Keratinocyte (primary cell): Measurements from ENCODE around the gene PRXL2A. TPM values are rescaled to one million over a fixed set of nuclear protein-coding genes. Genes with fewer than 3 reads are reported as not detected.

Source experiments
- DNase-seq: peaks from one replicate; pipeline ENCODE4 v3.0.0-alpha.2; 2011; ENCODE audit warnings: low read depth, missing footprints, low spot score
- FAIRE-seq: peaks from 2 replicates; lab custom pipeline; 2011; peaks lifted over from hg19 to GRCh38; lab: Jason Lieb, UNC
- H2AFZ ChIP-seq: 2 replicates; pipeline ENCODE4 v1.6.0; 2012; ENCODE audit warnings: low read length, control low read depth, inconsistent platforms; ENCODE audit not compliant: control insufficient read depth
- H3K27ac ChIP-seq: 2 replicates; pipeline ENCODE4 v1.5.1; 2011; ENCODE audit warnings: low read length; ENCODE audit not compliant: control insufficient read depth, insufficient read depth
- H3K27me3 ChIP-seq: 3 replicates; pipeline ENCODE4 v1.6.0; 2011; ENCODE audit warnings: low read length; ENCODE audit not compliant: control insufficient read depth, insufficient read depth; ENCODE audit errors: extremely low read depth
- H3K36me3 ChIP-seq, 2 experiments: 2 replicates in 1 of 2; 3 replicates in 1 of 2; pipeline ENCODE4 v1.5.1; 2011; ENCODE audit warnings: low read length in 2 of 2, mild to moderate bottlenecking in 1 of 2; ENCODE audit not compliant: control insufficient read depth in 2 of 2, insufficient read depth in 2 of 2; ENCODE audit errors: extremely low read depth in 1 of 2
- H3K4me1 ChIP-seq: 3 replicates; pipeline ENCODE4 v1.5.1; 2011; ENCODE audit warnings: low read length; ENCODE audit not compliant: control insufficient read depth, insufficient read depth; ENCODE audit errors: extremely low read depth
- H3K4me2 ChIP-seq: 3 replicates; pipeline ENCODE4 v1.6.0; 2011; ENCODE audit warnings: low read depth, low read length; ENCODE audit not compliant: control insufficient read depth, insufficient read depth; ENCODE audit errors: extremely low read depth
- H3K4me3 ChIP-seq, 3 experiments: fragments of 200-600 bp in 1 of 3; sonication (generic) in 1 of 3; 2 replicates in 2 of 3; 3 replicates in 1 of 3; pipeline ENCODE4 v1.5.1; 2011 to 2016; ENCODE audit warnings: low read length in 3 of 3, mild to moderate bottlenecking in 3 of 3, control low read depth in 2 of 3, inconsistent platforms in 1 of 3, low read depth in 1 of 3, mixed read lengths in 1 of 3, mixed run types in 1 of 3, moderate library complexity in 1 of 3; ENCODE audit not compliant: control insufficient read depth in 2 of 3, insufficient read depth in 2 of 3; ENCODE audit errors: extremely low read depth in 1 of 3
- H3K79me2 ChIP-seq: 2 replicates; pipeline ENCODE4 v1.6.0; 2012; ENCODE audit warnings: low read length; ENCODE audit not compliant: control insufficient read depth, insufficient read depth
- H3K9ac ChIP-seq: 3 replicates; pipeline ENCODE4 v1.6.0; 2011; ENCODE audit warnings: low read length; ENCODE audit not compliant: control insufficient read depth, insufficient read depth; ENCODE audit errors: extremely low read depth
- H3K9me1 ChIP-seq: 3 replicates; pipeline ENCODE4 v1.6.0; 2011; ENCODE audit warnings: low read length; ENCODE audit not compliant: control insufficient read depth, insufficient read depth; ENCODE audit errors: extremely low read depth
- H3K9me3 ChIP-seq: 2 replicates; pipeline ENCODE4 v1.5.1; 2012; ENCODE audit warnings: low read depth, low read length; ENCODE audit not compliant: control insufficient read depth
- H4K20me1 ChIP-seq: 3 replicates; pipeline ENCODE4 v1.6.0; 2011; ENCODE audit warnings: low read length; ENCODE audit not compliant: control insufficient read depth, insufficient read depth; ENCODE audit errors: extremely low read depth
- EZH2 ChIP-seq: IDR thresholded peaks from one replicate; pipeline ENCODE4 v1.6.1; 2012; ENCODE audit warnings: inconsistent platforms, mild to moderate bottlenecking, low read length, moderate library complexity
- dilution Hi-C: fragments of 300-500 bp; cut with MboI; formaldehyde crosslinking; loops from one replicate; pipeline ENCODE4 v1.7.0; 2020; ENCODE audit warnings: low sequenced_read_pairs; ENCODE audit not compliant: extremely low pct_ligation_motif_present
- polyA plus RNA-seq, 5 experiments: library from polyadenylated mRNA; depleted of rRNA in 3 of 5; stranded (reverse) in 3 of 5; stranded (forward) in 1 of 5; unstranded in 1 of 5; fragments of >200 nt; gene quantifications; 1 replicate in 1 of 5; 2 replicates in 3 of 5; 3 replicates in 1 of 5; pipeline versions ENCODE4 v1.2.1 to v1.2.3, GENCODE V29; 2011 to 2012; ENCODE audit warnings: missing spikeins in 2 of 5, low read depth in 1 of 5, low replicate concordance in 1 of 5
- TF ChIP-seq, protein P1 (sequence below), 3 experiments: IDR thresholded peaks in 1 of 3; conservative IDR thresholded peaks in 1 of 3; optimal IDR thresholded peaks in 1 of 3; 2 replicates in 2 of 3; 3 replicates in 1 of 3; pipeline versions ENCODE3 to v1.5.1; 2011; ENCODE audit warnings: low read length in 3 of 3, mild to moderate bottlenecking in 3 of 3, moderate library complexity in 2 of 3, control low read depth in 1 of 3, inconsistent platforms in 1 of 3; ENCODE audit not compliant: insufficient read depth in 2 of 3; ENCODE audit errors: extremely low read depth in 1 of 3

The PRXL2A gene
- polyA plus RNA-seq, 1 donor (not counting 4 experiments of a cell fraction or from before 2014, with no cell fraction given): 71.6 TPM

DNA sequence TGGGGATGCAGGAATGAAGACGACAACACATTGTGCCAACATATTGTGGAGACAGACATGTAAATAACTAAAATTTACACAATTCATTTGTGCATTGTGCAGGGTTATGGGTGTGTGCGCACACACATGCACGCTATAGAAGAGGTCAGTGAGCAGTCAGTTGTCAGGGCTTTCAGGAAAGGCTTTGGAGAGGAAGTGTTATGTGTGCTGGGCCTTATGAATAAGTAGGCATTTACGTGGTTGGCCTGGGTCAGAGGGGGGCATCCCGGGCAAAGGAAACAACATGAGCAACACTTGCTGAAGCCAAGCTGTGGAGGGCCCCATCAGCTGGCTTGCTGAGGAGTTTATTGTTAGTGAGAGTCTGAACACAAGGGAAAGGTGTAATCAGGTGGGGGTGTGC lies 4.1 kb downstream of the PRXL2A start:
- H3K9me3 ChIP-seq: no peaks in the 10 kb centered on the region
- DNase-seq: no peak
- dilution Hi-C loops: no loop called here
- no peak for FAIRE-seq
- no peaks in the 10 kb centered on the region for H3K27me3 ChIP-seq
- peaks cover 3% of the 10 kb centered on the region for H3K9me1 ChIP-seq
- H4K20me1 ChIP-seq: no peaks in the 10 kb centered on the region
- no peak overlapping the region for H2AFZ ChIP-seq
- no peak overlapping the region for H3K4me3 ChIP-seq
- peak overlapping the region; percentile 31 for H3K4me2 ChIP-seq
- H3K27ac ChIP-seq: peak overlapping the region; percentile 13
- peaks cover 76% of the 10 kb centered on the region for H3K4me1 ChIP-seq
- peaks cover 0 to 3% of the 10 kb centered on the region in 2 experiments for H3K36me3 ChIP-seq
- H3K9ac ChIP-seq: no peak overlapping the region
- TF ChIP-seq, protein P1, sequence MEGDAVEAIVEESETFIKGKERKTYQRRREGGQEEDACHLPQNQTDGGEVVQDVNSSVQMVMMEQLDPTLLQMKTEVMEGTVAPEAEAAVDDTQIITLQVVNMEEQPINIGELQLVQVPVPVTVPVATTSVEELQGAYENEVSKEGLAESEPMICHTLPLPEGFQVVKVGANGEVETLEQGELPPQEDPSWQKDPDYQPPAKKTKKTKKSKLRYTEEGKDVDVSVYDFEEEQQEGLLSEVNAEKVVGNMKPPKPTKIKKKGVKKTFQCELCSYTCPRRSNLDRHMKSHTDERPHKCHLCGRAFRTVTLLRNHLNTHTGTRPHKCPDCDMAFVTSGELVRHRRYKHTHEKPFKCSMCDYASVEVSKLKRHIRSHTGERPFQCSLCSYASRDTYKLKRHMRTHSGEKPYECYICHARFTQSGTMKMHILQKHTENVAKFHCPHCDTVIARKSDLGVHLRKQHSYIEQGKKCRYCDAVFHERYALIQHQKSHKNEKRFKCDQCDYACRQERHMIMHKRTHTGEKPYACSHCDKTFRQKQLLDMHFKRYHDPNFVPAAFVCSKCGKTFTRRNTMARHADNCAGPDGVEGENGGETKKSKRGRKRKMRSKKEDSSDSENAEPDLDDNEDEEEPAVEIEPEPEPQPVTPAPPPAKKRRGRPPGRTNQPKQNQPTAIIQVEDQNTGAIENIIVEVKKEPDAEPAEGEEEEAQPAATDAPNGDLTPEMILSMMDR (optimal IDR thresholded peaks at IDR 0.05 in 1 of 3, IDR thresholded peaks at IDR 0.05 in 1 of 3, conservative IDR thresholded peaks at IDR 0.05 in 1 of 3; ENCODE audit: extremely low read depth in 1 of 3, insufficient read depth in 2 of 3, low read length in 3 of 3): no peak
- peaks cover 8% of the 10 kb centered on the region for H3K79me2 ChIP-seq

DNA sequence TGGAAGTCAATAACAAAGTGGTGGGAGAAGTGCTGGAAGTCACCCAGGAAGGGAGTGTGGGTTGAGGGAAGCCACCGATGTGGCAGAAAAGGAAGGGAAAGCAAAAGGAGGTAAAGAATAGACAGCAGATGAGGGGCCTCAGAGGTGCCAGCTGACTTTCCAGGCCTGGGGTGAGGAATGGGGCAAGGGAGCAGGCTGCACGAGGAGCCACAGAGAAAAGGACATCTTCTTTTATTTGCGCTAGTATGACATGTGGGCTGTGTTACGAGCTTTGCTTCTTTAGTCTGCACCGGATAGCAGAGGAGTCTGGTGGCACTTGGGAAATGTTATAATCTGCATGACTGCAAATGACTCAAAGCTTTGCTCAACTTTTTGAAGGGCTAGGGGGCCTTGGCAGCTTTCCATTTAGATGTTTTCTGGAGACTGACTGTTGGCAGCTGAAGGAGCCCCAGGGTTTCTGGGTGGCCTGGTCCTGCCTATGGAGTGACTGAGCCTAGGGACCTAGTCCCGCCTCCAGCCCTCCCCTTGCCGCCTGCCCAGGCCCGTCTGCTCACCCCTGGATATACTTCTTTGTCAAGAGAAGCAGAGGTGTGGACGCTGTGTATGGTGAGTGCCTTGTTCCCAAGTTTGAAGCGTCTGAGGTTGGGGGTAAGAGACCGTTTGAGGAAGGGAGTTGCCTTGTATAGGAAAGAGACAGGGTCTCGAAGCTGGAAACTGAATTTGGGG lies 5.1 kb downstream of the PRXL2A start:
- Histone ChIP-seq H3K27ac (peak overlapping the region; percentile 32), H3K36me3 (peaks cover 0 to 3% of the 10 kb centered on the region in 2 experiments), H3K4me1 (peaks cover 76% of the 10 kb centered on the region), H2AFZ (peak overlapping the region; percentile 41), H3K79me2 (peaks cover 8% of the 10 kb centered on the region), H3K4me2 (peak overlapping the region; percentile 85), H4K20me1 (no peaks in the 10 kb centered on the region), H3K9ac (peak overlapping the region; percentile 46), H3K9me1 (peaks cover 3% of the 10 kb centered on the region), H3K4me3 (peak overlapping the region; percentile 32 to 64 (median 39)), H3K27me3 (no peaks in the 10 kb centered on the region), H3K9me3 (no peaks in the 10 kb centered on the region)
- no peak for TF ChIP-seq EZH2
- TF ChIP-seq, protein P1 (optimal IDR thresholded peaks at IDR 0.05 in 1 of 3, IDR thresholded peaks at IDR 0.05 in 1 of 3, conservative IDR thresholded peaks at IDR 0.05 in 1 of 3; ENCODE audit: extremely low read depth in 1 of 3, insufficient read depth in 2 of 3, low read length in 3 of 3): no peak
- dilution Hi-C loops: no loop called here
- DNase-seq (peak; percentile 50), FAIRE-seq (peak; percentile 79)
